Endodermal cell (in vitro differentiated cells): ENCODE data around the gene GSTP1. TPM values are rescaled to one million over a fixed set of nuclear protein-coding genes. Genes with fewer than 3 reads are reported as not detected.

Experiments used
- DNase-seq: peaks from one replicate; pipeline ENCODE4 v3.0.0-alpha.2; 2017
- H3K27ac ChIP-seq: 2 replicates; pipeline ENCODE4 v1.5.1; 2013; ENCODE audit warnings: mild to moderate bottlenecking, low read depth, low read length, moderate library complexity
- H3K27me3 ChIP-seq: 2 replicates; pipeline ENCODE4 v1.6.1; 2013; ENCODE audit warnings: mild to moderate bottlenecking, low read length, moderate library complexity; ENCODE audit not compliant: insufficient read depth, control insufficient read depth, poor library complexity, severe bottlenecking
- H3K36me3 ChIP-seq: 2 replicates; pipeline ENCODE4 v1.7.0; 2013; ENCODE audit warnings: mild to moderate bottlenecking, low read length, moderate library complexity; ENCODE audit not compliant: control insufficient read depth, insufficient read depth
- H3K4me1 ChIP-seq: one replicate; pipeline ENCODE4 v1.7.0; 2013; ENCODE audit warnings: low read length; ENCODE audit not compliant: control insufficient read depth, insufficient read depth
- H3K4me3 ChIP-seq: 2 replicates; pipeline ENCODE4 v1.5.1; 2013; ENCODE audit warnings: mild to moderate bottlenecking, low read length, moderate library complexity
- H3K9ac ChIP-seq: 2 replicates; pipeline ENCODE4 v1.6.1; 2013; ENCODE audit warnings: mild to moderate bottlenecking, low read length, moderate library complexity; ENCODE audit not compliant: poor library complexity, severe bottlenecking; ENCODE audit errors: extremely low read depth
- H3K9me3 ChIP-seq: 2 replicates; pipeline ENCODE4 v1.6.1; 2013; ENCODE audit warnings: mild to moderate bottlenecking, low read length, moderate library complexity; ENCODE audit not compliant: control insufficient read depth
- H3K27ac Mint-ChIP-seq: 2 replicates; pipeline ENCODE4 v1.8.0; 2020; ENCODE audit warnings: mixed read lengths
- H3K27me3 Mint-ChIP-seq: 2 replicates; pipeline ENCODE4 v1.8.0; 2021; ENCODE audit warnings: mild to moderate bottlenecking, mixed read lengths; ENCODE audit not compliant: insufficient read depth
- H3K36me3 Mint-ChIP-seq: 2 replicates; pipeline ENCODE4 v1.8.0; 2020; ENCODE audit warnings: low read depth, mixed read lengths
- H3K4me1 Mint-ChIP-seq: 2 replicates; pipeline ENCODE4 v1.8.0; 2020; ENCODE audit warnings: mixed read lengths
- H3K4me3 Mint-ChIP-seq: 2 replicates; pipeline ENCODE4 v1.8.0; 2020; ENCODE audit warnings: mild to moderate bottlenecking, moderate library complexity, mixed read lengths
- H3K9me3 Mint-ChIP-seq: 2 replicates; pipeline ENCODE4 v1.8.0; 2020; ENCODE audit warnings: mild to moderate bottlenecking, mixed read lengths
- CTCF ChIP-seq: fragments of 200-600 bp; sonication (generic); conservative IDR thresholded peaks from 2 replicates; pipeline ENCODE4 v1.5.0; 2021; ENCODE audit warnings: antibody characterized with exemption, mild to moderate bottlenecking
- WGBS, 2 experiments: methylation state at CpG; one replicate each; pipeline versions ENCODE4 v1.1.5 to v1.1.7; 2013; ENCODE audit warnings: missing lambda C conversion rate in 2 of 2, mixed read lengths in 1 of 2; ENCODE audit not compliant: insufficient coverage in 1 of 2, insufficient read length in 1 of 2; 5-methylcytosine and 5-hydroxymethylcytosine counted together
- total RNA-seq, 2 donors: library from RNA; stranded (reverse); fragmentation: NEBNext Ultra II Directional in 1 of 2; extraction: Animal tissue kit (Norgen Biotek cat#: 25700) in 1 of 2; gene quantifications; 2 replicates in 1 of 2; 3 replicates in 1 of 2; pipeline ENCODE4 v1.2.1, GENCODE V29; 2021

The GSTP1 gene
- total RNA-seq, 2 donors from 2014 or later: 1,359 to 1,473 TPM

DNA sequence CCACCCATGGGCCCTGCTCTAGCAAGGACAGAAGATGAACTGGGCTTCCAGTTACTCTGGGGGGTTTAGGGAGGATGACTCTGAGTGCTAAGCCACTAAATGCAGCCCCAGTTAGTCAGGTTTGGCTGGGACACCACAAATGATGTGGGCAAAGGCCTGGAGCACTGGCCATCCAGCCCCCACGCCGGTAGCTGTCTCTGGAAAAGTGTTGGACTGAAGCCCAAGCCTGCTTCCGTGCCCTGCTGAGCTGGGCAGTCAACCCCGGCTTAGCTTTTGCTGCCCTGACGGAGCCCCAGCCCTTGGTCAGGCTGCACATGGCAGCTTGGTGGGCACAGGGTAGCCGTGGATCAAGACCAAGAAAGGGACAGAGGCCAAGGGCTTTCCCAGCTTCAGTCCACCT lies 5.7 kb upstream of the GSTP1 start:
- Histone ChIP-seq H3K9me3 (no peaks in the 10 kb centered on the region), H3K36me3 (no peaks in the 10 kb centered on the region), H3K9ac (no peak overlapping the region), H3K4me1 (no peaks in the 10 kb centered on the region), H3K27me3 (no peaks in the 10 kb centered on the region), H3K4me3 (no peak overlapping the region), H3K27ac (no peak overlapping the region)
- Mint-ChIP-seq H3K9me3 (no peaks in the 10 kb centered on the region), H3K4me1 (peaks cover 26% of the 10 kb centered on the region), H3K36me3 (no peaks in the 10 kb centered on the region), H3K27me3 (peaks cover 12% of the 10 kb centered on the region), H3K27ac (no peak overlapping the region), H3K4me3 (no peak overlapping the region)
- WGBS, 2 experiments: 92 to 94% methylated on average over 3 to 6 of the region's 6 CpGs
- peak; percentile 30 for DNase-seq
- TF ChIP-seq CTCF: no peak

DNA sequence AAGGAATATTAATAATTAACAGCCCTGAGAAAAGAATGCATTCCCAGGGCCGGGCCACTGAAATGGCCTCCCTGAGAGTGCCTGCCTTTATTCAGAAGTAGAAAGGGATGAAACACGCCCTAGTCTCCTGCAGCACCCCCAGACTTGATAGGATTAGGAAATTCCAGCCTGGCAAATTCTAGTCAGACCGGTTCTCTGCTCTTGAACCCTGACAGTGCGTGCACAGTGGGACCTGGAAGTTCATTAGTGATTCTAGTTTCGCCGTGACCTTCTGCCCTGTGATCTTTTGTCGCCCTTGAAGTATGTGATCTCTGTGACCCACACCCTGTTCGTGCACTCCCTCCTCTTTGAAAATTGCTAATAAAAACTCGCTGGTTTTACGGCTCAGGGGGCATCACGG lies 2.1 kb upstream of the GSTP1 start:
- peak; percentile 87 for DNase-seq
- peaks cover 6% of the 10 kb centered on the region for H3K27me3 Mint-ChIP-seq
- peak overlapping the region; percentile 86 for H3K4me3 Mint-ChIP-seq
- H3K27ac Mint-ChIP-seq: peak overlapping the region; percentile 85
- no peak overlapping the region for H3K27ac ChIP-seq
- H3K4me1 Mint-ChIP-seq: peaks cover 44% of the 10 kb centered on the region
- no peaks in the 10 kb centered on the region for H3K9me3 Mint-ChIP-seq
- H3K27me3 ChIP-seq: no peaks in the 10 kb centered on the region
- no peak for TF ChIP-seq CTCF
- 61 to 67% methylated on average over 8 to 11 of the region's 11 CpGs for WGBS, 2 experiments
- H3K9ac ChIP-seq: no peak overlapping the region
- no peaks in the 10 kb centered on the region for H3K9me3 ChIP-seq
- peaks cover 22% of the 10 kb centered on the region for H3K36me3 Mint-ChIP-seq
- no peak overlapping the region for H3K4me3 ChIP-seq
- H3K4me1 ChIP-seq: no peaks in the 10 kb centered on the region
- peaks cover 20% of the 10 kb centered on the region for H3K36me3 ChIP-seq

- peaks cover 44% of the 10 kb centered on the region for H3K4me1 Mint-ChIP-seq
- peak overlapping the region; percentile 86 for H3K4me3 Mint-ChIP-seq
- no peaks in the 10 kb centered on the region for H3K9me3 Mint-ChIP-seq
- H3K9me3 ChIP-seq: no peaks in the 10 kb centered on the region
- H3K36me3 ChIP-seq: peaks cover 26% of the 10 kb centered on the region
- peak overlapping the region; percentile 6 for H3K27ac Mint-ChIP-seq
- H3K27ac ChIP-seq: no peak overlapping the region
- H3K27me3 Mint-ChIP-seq: peaks cover 2% of the 10 kb centered on the region
- H3K4me1 ChIP-seq: no peaks in the 10 kb centered on the region
- H3K4me3 ChIP-seq: no peak overlapping the region
- peaks cover 27% of the 10 kb centered on the region for H3K36me3 Mint-ChIP-seq
- H3K9ac ChIP-seq: no peak overlapping the region
- no peaks in the 10 kb centered on the region for H3K27me3 ChIP-seq
- 88 to 100% methylated on average over 2 to 4 of the region's 4 CpGs for WGBS, 2 experiments
- TF ChIP-seq CTCF: no peak
- no peak for DNase-seq
Measured at GRCh38 chr11:67582011-67582410, 1.6 kb upstream of the GSTP1 start.
